Effector CD8-positive, alpha-beta T cell (primary cell): ENCODE results near the gene SLIT1.

ENCODE experiments used
- DNase-seq: peaks from one replicate; lab custom pipeline; 2025; lab: John Stamatoyannopoulos, UW

Gene SLIT1

DNA sequence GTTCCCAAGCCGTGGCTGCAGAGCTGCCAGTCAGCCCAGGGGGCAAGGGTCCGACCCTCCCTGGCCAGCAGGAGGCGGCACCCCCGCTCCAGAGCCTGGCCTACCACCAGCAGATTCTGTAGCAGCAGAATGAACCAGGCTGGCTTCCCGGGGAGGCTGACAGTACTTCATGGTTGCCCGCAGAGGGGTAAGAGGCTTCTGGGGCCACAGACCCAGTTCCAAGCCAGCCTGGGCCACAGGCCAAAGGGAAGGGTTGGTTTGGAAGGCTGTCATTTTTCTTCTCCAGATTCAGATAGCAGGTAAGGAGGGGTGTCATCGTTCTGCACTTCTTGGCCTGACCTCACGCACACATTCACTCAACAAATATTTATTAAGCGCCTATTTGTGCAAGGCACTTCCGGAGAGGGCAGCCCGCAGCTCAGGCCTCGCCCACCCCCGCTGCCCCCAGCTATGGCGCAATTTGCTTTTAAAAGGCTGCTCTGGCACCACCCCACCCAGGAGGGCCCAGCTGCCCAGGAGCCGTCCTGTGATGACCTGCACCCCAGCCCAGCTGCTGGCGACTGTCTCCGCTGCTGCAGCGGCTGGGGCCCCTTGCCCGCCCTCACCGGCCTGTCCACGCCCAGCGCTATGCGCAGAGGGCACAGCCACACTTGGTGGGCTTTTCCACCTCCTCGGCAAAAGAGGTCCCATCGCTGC lies 185.1 kb downstream of the SLIT1 start:
- DNase-seq, result no peak

DNA sequence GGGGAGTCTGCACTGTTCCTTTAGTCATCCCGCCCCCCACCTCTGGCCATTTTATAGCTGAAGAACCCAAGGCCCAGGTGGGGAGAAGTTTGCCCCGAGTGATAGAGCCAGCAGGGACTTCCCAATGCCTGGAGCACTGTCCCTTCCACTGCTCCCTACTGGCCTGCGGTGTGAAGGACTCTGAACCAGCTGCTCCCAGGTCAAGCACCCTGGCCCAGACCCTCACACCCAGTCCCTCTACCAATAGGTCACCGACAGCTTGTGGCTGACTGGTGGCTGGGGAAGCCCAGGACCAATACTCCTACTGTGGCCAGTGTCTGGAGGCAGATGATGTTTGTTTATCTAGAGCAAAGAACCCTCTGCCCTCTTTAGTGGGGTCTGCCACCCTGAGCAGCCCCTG lies 185.8 kb downstream of the SLIT1 start:
- no peak for DNase-seq

DNA sequence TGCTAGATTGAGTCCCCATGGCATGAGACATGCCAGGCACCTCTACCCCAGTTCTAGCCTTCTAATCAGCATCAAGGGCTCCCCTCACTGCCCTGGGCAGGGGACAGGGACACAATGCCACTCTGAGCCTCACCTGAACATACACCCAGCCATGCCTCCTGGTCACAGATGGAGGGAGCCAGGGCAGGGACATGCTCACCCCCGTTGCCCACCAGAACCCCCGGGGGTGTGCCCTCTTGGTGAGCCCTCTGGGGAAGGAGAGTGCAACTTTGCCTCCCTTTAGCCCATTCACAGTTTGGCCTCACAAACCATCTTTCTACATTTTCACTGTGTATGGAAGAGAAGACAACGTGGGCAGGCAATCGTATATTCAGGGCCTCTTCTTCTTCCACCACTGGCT lies 186.4 kb downstream of the SLIT1 start:
- DNase-seq, result no peak

DNA sequence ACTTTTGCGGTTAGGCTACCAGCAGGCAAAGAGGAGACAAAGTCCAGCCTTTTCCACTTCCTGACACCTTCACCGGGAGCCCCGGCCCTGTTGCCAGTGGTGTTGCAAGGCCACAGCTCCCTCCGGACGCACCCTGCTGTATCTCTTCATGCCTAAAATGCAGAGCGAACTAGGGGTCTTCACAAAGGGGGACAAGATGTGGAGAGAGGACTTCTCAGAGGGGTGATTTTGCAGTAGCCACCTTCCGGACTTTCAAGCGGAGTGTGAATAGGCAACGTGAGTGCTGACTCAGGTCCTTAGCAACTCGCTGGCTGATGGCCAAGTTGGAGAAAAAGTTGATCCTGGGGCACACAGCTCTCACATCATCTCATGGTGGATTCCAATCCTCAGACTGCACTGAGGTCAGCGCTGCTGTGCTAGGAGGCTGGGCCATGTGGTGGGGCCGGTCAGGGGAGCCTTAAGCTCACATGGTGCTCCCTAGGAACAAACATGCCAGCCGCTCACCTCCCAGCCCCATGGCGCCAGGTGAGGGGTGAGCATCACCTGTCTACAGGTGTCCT lies 187.3 kb downstream of the SLIT1 start:
- no peak for DNase-seq

DNA sequence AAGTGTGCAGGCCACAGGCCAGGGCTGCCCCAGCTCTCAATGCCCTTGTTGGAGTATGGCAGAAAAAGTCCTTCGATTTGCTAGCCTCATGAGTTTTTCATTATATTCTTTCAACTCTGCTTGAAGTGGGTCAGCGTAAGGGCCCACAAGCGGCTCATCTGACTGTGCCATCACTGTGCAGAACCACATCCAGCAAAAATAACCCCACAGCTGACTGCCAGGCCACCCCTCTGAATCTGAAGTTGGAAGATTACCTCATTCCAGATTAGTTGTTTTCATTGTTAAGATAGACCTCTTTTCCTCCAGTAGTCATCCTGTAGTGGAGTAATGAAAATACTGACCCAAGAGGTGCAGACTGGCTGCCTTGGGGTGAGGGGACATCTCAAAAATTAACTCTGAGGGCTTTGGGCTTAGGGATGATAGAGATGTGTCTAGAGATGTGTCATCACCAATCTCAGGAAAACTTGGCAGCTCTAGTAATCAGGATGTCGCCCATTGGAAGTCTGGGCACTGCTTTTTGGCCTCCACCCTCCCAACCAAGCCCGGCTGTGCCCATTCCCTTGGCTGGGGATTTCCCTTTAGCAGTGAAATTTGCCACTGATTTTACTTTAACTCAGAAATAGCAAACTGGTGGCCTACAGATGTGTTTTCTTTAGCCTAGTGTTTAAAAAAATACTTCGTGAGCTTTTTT lies 189.3 kb downstream of the SLIT1 start:
- no peak for DNase-seq

DNA sequence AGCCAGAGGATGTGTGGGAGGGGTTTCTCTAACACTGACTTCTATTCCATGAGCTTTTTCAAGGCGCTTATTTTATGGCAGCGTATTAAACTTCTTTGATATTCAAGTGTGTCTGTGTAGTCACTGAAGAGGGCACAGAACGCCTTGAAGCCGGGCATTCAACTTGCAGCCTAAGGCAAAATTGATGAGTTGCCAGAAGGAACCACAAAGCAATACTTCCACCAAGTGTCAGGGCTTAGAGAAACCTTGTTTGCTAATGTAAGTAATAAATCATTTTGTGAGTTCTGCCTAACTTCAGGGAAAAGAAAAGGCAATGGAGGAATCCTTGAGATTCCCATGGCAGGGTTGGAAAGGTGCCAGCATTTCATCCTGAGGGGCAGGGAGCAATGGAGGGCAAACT lies 189.9 kb downstream of the SLIT1 start:
- DNase-seq, result no peak

DNA sequence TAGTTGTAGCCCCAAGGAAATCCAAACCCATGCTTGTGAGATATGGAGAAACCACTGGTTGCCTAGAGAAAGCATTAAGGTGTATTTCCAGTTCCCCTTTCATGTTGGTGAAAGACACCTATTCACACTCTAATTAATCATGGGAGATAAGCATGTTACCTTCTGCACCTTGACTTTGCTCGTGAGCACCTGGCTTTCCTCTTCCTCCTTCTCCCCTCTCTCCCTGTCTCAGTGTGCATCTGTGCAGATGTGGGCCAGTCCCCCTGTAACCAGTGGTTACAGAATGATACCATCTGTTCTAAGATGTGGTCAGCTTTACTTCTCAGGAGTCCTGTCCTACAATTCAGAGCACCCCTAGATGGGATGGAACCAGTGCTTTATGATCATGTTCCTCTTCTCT lies 193.0 kb downstream of the SLIT1 start:
- no peak for DNase-seq

DNA sequence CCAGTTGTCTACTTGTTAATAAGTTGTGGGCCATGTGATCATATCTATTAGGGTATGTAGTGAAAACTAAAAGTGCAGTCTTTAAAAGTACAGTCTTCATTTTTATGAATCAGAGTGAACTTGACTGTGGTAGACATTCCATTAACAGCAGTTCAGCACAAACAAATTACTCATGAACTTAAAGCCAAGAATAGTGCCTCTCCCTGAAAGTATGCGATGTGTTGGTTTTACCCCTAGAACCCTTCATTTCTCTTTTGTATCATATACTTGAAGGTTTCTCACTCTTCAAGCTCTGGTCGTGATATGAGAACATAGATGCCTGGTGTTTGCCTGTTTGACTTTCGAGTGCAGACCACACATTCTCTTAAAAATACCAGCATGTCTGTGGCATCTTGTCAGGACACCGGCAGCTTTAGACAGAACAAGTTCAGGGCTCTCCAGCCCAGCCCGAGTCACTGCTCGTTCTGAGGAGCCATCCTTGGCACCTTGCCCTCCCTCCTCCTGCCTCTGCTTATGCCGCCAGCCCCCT lies 194.4 kb downstream of the SLIT1 start:
- no peak for DNase-seq

DNA sequence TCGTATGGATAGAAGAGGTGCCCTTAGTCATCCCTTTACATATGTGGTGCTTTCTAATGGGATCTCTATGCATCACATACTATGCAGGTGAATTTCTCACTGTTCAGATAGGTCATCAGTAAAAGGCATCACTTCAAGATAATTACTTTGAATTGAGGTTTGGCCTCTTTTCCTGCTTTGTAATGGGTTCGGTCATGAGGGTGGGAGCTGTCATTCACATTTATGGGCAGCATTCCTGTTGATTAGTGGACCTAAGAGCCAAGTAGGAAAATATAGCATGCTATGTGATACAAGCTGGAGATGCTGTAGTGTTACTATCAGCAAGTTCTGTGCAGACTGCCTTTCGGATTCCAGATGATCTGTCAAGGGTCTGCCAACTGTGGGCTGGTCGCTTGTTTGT lies 197.3 kb downstream of the SLIT1 start:
- DNase-seq, result no peak

DNA sequence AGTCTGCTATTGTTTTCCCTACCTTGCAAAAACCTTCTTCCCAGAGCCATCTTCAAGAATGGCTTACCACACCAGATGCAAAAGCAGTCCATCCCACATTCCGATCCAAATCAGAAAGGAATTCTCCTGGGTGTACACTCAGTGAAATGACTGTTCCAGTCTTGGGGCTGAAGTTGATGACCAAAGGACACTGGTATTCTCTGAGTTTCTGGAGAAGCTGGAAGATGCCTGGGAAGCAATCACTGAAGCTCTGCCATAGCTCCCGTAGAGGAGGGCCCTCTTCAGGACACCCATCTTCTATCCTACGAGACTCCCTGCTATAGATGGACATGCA lies 197.9 kb downstream of the SLIT1 start:
- no peak for DNase-seq

DNA sequence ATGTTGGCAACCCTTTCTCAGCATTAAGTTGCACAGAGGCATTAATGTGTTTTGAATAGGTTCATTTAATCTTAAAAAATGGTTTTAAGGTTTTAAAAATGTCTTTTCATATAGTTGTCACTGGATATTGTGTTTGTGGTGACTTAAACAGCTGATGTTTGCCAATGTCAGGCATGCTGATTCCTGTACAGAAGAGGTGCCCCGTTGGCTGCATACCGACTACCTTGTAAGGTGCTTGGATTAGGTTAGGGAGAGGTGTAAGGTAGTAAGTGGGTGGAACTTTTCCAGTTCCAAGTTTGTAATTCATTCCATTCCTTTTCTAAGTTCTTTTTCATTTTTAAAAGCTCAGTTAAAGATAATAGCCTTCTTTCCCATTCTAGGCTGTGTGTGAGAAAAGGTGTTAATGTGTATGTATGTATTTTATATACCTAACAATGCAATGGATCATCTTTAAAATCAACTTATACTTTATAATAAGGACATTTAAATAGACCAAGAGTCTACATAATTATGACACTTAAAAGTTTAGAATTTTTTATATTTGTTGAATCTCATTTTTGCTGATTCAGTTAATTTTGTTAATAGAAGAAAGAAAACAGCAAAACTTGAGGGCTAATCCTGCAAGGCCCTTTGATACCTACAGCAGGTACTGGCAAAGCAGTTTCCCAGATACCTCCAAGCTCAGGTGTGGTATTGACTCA lies 198.5 kb downstream of the SLIT1 start:
- DNase-seq, result no peak

DNA sequence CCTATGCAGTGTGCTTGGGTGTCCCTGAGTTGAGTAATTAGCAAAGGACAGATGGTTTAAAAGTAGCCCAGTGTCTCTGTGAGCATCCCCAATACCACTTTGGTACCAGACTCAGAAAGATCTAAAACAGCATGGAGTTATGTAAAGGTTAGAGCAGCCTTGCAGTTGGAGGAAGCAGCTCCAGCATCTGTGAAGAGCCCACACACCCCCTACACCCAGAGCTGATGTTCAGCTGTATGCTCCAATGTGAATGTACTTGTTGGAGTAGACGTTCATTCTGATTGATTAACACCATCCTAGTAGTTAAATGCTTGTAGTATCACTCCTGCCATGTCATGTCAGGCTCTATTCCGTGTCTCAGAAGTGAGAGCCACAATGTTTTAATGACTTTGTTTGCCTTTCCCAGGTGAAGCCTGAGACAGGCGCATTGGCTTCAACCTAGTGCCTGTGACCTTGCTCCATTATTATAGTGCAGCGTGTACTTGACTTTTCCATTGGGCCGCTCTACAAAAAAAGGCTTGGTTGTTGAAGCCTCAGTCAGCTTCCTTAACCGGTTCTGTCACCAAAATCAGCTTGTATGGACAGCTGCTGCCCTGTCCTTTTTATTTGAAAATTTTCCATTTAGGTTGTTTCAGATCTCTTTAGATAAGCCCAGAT lies 199.4 kb downstream of the SLIT1 start:
- DNase-seq, result no peak

DNA sequence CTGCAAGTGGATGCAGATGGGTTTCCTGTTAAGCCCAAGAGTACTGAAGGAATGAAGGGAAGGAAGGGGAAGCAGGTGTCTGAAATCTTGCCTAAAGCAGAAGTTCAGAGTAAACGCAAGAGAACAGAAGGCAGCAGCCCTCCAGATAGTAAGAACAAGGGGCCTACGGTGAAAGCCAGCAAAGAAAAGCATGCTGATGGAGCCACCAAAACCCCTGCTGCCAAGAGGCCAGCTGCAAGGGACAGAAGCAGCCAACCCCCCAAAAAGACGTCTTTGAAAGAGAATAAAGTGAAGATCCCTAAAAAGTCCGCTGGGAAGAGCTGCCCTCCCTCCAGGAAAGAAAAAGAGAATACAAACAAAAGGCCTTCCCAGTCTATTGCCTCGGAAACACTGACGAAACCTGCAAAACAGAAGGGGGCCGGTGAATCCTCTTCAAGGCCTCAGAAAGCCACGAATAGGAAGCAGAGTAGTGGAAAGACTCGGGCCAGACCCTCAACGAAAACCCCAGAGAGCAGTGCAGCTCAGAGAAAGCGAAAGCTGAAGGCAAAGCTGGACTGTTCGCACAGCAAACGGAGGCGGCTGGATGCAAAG lies 201.1 kb downstream of the SLIT1 start:
- DNase-seq, result no peak

DNA sequence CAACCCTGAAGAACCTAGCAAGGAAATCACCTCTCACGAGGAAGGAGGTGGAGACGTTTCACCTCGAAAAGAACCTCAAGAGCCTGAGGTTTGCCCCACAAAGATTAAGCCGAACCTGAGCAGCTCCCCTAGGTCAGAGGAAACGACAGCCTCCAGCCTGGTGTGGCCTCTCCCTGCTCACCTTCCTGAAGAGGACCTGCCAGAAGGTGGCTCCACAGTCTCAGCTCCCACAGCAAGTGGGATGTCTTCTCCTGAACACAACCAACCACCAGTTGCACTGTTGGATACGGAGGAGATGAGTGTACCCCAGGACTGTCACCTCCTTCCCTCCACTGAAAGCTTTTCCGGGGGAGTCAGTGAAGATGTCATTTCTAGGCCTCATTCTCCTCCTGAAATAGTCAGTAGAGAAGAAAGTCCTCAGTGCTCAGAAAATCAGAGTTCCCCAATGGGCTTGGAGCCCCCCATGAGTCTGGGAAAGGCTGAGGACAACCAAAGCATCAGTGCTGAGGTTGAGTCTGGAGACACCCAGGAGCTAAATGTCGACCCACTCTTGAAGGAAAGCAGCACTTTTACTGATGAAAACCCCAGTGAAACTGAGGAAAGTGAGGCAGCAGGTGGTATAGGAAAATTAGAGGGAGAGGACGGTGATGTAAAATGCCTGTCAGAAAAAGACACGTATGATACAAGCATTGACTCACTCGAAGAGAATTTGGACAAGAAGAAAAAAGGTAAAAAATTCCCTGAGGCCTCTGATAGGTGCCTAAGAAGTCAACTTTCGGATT lies 203.4 kb downstream of the SLIT1 start:
- no peak for DNase-seq

DNA sequence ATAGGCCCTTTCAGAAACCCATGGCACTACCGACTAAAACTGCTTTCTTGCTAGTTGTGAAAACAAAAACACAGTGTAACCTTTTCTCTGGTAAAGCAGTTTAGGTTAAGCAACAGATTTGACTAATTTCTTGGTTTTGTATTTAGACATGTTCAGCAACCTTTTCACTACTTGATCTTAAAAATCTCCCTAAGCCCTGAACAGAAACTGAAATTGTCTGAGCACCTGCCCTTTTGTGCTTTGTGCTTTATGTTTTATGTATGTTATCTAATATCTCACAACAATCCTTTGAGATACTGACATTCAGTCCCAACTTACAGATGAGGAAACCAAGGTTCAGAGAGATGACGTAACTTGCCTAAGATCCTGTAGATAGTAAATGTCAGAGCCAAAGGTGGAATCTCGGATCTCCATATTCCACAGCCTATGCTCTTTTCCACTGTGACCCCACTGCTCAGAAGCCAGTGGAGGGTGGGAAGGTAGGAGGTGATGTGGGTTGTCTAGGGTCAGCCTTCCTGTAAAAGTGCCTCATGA lies 207.1 kb downstream of the SLIT1 start:
- DNase-seq, result no peak

DNA sequence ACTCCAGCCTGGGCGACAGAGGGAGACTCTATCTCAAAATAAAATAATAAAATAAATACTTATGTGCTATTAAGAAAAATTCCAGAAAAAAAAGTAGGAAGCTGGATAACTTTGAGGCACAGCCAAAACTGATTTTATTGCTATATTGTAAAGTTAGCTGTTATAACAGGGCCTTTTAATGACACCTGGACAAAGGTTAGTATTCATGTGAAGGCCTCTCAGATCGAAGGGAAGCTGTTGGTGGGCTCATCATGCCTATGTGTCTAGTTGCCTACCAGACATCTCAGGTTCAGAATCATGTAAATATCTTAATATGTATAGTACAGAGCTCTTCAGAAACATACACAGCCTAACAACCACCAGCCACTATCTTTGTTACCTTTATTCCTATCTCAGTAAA lies 210.6 kb downstream of the SLIT1 start:
- DNase-seq, result no peak

DNA sequence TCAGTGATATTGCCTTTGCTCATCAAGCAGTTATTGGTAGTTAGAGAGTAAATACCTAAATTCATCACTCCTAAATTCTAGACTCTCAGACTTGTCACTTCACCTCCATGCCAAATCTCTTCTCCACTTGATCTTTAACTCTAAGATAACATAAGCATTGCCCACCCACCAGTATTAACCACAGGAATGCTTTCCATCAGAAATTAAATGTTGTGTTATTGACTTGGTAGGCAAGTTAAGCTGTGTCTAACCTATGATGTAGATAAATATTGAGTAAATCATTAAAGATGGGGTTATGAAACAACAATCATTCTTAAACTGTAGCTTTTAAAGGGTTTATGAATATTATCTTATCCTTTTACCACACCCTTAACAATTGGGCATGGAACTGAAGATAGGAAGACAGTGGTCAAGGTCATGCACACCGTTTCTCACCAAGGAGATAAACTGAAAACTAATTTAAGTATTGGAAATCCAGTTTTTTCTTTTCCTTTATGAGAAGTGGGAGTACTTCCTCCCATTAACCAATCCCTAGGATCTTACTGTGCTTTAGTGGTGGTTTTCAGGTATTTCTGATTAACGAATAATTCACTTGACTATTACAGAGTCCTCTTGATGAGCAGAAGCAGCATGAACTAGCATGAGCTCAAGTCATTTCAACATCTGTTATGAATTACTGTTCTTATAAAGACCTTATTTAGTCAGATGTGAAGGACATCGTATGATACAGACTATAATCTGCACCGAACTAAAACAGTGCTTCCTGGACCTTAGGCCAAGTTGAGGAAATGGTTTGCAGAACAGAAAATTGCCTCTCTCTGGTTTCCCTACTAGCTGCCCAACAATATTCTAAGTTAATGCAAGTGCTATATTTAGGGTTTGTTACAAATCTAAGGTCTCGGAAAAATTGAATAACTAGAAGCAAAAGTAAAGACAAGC lies 211.7 kb downstream of the SLIT1 start:
- DNase-seq, result no peak

DNA sequence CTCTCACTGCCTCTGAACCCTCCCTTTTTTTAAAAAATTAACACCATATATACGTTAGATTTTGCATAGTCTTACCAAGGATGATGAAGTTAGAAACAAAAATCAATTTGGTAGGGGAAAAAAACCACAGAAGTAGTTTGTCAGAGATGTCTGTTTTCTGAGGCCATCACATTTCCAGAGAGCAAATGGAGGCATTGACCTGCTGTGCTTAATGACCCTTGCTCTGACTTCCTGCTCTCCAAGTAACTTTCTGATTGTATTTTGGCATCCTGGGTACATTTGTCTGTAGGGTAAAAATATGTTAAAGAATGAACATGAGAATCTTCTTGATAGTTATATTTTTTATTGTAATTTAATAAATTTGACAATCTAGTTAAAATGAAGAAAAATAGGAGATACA lies 213.5 kb downstream of the SLIT1 start:
- no peak for DNase-seq

DNA sequence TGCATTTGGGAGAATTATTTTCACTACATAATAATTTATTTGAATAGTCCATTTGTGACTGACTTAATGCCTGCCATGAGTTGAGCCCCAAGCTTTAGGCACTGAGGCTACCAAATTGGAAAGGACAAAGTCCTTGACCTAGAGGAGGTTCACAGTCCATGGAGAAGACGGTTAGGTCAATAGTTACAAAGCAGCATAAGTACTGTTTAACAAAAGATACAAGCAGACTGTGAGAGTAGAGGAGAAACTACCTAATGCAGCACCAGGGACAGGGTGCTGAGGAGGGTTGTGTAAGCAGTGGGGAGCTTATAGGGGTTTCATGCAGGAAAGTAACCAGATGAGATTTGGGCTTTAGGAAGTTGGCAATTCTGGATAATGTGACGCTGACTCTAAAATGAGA lies 214.4 kb downstream of the SLIT1 start:
- DNase-seq, result no peak
